Stimulated activated CD4-positive, alpha-beta T cell treated with anti-CD3 and anti-CD28 coated beads, TNF-alpha, amount 100 ng/mL, for 1 hour (primary cell): ENCODE data around the gene STYXL1.
A peak's percentile ranks its signal among the peaks of the same experiment; 100 is the strongest.
"Not testable (repeated sequence)": the region's sequence is repeated elsewhere in the genome, so short reads cannot be mapped to it uniquely, and the experiment has no call there.

Experiments used
- DNase-seq, 3 donors: peaks; one replicate each; pipeline ENCODE4 v3.0.0-alpha.2; 2020; ENCODE audit warnings: low read depth in 3 of 3, low spot score in 1 of 3

Gene STYXL1

DNA sequence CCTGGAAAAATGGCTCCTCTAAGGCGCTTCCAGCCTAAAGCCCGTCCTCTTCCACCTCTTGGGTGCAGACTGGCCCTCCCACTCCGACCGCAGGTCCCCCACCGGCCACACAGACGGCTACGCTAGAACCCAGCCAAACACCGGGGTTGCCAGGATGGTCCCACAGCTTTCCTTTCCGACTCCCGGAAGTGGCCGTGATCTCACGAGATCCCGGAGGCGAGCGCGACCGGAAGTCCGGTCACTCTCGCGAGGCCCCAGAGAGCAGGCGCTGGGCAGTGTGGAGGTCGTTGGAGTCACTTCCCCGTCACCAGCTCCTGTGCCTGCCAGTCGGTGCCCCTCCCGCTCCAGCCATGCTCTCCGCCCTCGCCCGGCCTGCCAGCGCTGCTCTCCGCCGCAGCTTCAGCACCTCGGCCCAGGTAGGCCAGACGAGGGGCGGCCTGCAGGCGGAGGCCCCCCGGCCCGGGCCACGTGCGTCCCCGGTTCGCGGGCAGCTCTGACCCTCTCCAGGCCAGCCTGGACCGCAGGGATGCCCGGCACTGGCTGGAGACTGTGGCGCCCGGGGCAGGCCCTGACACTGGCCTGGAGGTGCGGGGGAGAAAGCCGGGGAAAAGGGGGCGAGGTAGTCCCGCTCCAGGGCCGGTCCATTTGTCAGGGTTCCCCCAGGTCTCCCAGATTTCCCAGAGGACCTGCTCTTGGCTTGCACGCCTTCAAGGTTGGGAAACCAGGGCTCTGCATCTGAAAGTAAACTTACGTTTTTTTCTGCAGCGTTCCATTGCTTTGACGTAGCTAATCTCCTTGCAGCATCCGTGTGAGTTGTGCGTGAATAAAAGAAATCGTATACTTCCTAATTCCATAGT lies at the start of gene STYXL1, which contains the start of gene MDH2:
Gene STYXL1, minus strand, starts transcription at position 190 of the 857 bp plus-strand sequence. CDS start 17,477 bp downstream, outside the sequence.
Gene MDH2, plus strand, starts transcription at position 296 of the 857 bp plus-strand sequence. Its CDS starts 55 bp downstream, at position 351.
- peak; percentile 60 to 74 (median 63) for DNase-seq

GRCh38 chr7:76095908-76096307 lies 48.1 kb upstream of the STYXL1 start:
- DNase-seq = no peak

- not testable (repeated sequence) for DNase-seq
Observed at GRCh38 chr7:76094326-76094725, 46.5 kb upstream of the STYXL1 start.

GRCh38 chr7:76093531-76093930 lies 45.7 kb upstream of the STYXL1 start:
- DNase-seq = not testable (repeated sequence)

- no peak for DNase-seq
Observed at GRCh38 chr7:76091506-76091905, 43.7 kb upstream of the STYXL1 start.

- DNase-seq = no peak
Observed at GRCh38 chr7:76089865-76090475, 42.2 kb upstream of the STYXL1 start.

DNA sequence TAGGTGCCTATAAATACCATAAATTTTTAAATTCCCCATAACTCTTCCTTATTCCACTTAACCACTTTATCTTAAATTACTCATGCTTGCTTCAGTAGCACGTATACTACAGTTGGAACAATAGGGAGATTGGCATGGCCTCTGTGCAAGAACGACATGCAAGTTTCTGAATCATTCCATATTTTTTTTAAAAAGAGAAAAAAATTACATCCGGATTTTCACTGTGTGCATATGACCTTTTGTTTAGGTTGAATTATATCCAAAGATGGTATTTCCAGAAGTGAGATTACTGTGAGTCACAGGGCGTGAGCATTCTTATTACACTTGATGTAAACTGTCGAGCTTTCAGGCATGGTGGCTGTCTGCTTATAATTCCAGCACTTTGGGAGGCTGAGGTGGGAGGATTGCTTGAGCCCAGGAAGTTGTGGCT lies 39.6 kb upstream of the STYXL1 start:
- not testable (repeated sequence) for DNase-seq

- no peak for DNase-seq
Observed at GRCh38 chr7:76086070-76086469, 38.3 kb upstream of the STYXL1 start.

GRCh38 chr7:76084115-76084514 lies 36.3 kb upstream of the STYXL1 start:
- not testable (repeated sequence) for DNase-seq

DNA sequence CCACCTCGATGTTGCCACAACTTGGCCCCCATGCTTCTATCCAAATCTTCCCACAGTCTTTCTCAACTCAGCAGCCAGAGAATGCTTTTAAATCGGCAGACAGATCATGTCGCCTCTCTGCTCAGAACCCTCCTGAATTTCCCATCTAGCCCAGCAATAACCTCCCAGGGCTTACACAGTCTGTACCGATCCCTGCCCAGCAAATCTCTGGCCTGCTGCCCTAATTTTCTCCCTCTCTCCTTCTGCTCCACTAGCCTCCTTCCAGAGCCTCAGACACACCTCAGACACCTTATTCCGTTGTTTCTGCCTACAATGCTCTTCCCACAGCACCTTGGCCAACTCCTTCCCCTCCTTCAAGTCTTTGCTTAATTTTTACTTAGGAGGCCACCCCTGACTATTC lies 32.4 kb upstream of the STYXL1 start:
- no peak for DNase-seq

GRCh38 chr7:76077435-76077834 lies 29.6 kb upstream of the STYXL1 start:
- no peak for DNase-seq

- DNase-seq = no peak
Observed at GRCh38 chr7:76076995-76077394, 29.2 kb upstream of the STYXL1 start.

GRCh38 chr7:76074972-76075370 lies 27.2 kb upstream of the STYXL1 start:
- DNase-seq = no peak

DNA sequence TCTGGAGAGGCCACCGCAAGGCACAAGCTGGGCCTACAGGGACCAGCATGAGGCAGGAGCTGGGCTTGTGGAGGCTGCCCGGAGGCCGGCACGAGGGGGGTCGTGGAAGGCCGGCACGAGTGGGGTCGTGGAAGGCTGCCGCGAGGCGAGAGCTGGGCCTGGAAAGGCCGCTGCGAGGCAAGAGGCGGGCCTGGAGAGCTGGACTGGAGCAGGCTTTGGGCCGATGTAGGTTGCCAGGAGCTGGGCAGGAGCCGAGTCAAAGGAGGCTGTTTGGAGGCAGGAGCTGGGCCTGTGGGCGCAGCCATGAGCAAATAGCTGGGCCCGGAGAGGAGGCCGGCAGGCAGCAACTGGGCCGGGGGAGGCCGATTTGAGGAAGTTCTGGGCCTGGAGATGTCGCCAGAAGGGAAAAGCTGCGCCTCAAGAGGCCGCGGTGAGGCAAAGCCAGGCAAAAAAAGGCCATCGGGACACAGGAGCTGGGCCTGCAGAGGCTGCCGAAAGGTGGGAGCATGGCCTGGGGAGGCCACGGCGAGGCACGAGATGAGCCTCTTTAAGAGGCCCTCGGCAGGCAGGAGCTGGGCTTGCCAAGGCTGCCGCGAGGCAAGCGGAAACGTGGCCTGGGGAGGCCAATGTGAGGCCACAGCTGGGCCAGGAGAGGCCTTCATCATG lies 26.6 kb upstream of the STYXL1 start:
- DNase-seq = no peak

DNA sequence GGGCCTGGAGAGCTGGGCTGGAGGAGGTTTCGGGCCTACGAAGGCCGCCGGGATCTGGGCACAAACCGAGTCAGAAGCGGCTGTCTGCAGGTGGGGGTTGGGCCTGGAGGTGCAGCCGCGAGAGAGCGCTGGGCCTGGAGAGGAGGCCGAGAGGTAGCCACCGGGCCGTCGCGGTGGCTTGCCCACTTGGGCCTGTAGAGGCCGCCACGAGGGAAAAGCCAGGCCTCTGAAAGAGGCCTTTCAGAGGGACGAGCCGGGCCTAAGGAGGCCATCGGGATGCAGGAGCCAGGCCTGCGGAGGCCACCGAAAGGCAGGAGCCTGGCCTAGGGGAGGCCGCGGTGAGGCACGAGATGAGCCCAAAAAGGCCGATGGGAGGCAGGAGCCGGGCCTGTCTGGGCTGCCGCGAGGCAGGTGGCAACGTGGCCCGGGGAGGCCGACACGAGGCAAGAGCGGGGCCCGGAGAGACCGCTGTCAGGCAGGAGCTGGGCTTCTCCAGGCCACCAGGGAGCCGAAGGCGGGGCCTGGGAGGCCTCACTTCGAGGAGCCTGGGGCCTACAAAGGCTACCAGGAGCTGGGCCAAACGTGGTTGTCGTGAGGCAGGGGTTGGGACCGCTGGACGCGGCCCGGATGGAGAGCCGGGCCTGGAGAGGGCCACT lies 25.7 kb upstream of the STYXL1 start:
- no peak for DNase-seq

GRCh38 chr7:76072243-76073148 lies 24.7 kb upstream of the STYXL1 start:
- no peak for DNase-seq

GRCh38 chr7:76071316-76072242 lies 23.8 kb upstream of the STYXL1 start:
- no peak for DNase-seq

GRCh38 chr7:76069238-76069638 lies 21.4 kb upstream of the STYXL1 start:
- no peak for DNase-seq
